GM18520 (cell line): ENCODE data around the gene PRKAG2.
"Not testable (repeated sequence)": the region's sequence is repeated elsewhere in the genome, so short reads cannot be mapped to it uniquely, and the experiment has no call there.

ENCODE experiments used
- ATAC-seq: cut with Tn5 transposase; IDR thresholded peaks from one replicate; pipeline ENCODE4 v1.9.1; 2021; ENCODE audit not compliant: unreplicated experiment

The PRKAG2 gene

DNA sequence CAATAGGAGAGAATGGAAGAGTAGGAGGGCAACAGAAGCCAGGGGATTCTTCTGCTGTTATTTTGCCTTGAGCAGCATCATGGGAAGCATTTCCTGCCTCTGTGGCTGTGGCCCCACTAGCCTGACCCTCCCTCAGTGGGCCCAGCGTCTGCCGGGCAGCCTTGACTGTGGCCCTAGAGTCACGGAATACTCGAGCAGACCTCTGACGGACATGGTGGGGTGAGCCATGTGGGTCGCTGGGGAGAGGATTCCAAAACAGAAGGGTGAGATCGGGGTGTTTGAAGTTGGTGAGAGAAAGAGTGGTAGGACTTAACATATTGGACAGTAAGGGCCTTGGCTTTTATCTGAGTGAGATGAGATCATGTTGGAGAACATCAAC lies 8.3 kb upstream of the PRKAG2 start:
- ATAC-seq = no peak

DNA sequence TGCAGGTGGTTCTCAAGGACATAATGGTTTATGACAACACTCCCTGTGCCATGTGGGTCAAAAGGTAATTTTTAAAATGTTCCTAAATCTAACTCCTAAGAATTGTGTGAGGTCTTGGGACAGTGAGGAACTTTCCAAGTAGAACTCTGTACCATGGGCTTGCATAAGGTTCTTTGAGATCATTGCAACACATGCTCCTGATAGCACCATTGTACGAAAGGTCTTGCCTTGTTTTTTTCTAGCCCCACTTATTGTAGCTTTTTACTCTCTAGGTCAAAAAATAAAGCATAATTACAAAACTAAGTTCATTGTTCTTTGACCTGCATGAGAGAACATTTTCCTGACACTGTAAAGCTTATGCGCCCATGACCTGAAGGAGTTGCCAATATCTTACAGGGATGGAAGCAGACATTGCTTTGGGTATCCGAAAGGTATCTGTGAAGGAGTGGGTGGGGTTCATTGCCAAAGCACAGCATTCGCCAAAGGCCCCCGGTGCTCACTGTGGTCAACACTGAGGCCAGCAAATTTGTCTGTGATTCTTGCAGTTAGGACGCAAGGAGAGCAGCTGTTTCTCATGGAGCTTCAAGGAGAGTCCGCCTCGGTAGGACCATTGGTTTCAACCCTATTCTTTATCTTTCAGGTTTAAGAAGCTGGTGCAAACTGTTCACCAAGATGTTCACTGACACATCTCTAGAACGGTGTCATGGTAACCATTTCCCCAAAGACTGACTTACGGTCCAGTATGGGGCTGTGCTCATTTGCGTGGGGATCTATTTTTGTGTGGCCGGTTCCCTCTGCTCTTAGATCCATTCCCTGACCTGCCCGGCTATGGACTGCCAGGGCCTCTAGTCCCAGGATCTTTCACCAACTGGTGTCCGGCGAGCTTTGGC lies 7.6 kb upstream of the PRKAG2 start:
- peak; percentile 82 for ATAC-seq

DNA sequence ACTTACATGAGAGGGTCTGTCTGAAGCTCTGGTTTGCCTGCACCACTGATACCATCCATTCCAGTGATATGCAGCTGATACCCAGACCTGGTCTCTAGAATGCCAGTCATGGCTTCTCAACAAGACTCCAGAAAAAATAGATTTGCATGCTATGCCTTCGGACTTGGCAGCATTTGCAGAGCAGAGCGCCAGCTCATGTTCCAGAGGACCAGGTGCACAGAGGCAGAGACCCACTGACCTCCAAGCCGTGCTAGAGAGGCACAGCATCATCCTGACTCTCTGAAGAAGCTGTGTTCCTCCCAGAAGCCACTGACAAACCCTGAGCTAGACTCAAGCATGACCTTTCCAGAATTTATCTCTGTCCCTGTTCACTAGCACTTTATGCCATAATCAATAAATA lies 6.9 kb upstream of the PRKAG2 start:
- ATAC-seq = no peak

DNA sequence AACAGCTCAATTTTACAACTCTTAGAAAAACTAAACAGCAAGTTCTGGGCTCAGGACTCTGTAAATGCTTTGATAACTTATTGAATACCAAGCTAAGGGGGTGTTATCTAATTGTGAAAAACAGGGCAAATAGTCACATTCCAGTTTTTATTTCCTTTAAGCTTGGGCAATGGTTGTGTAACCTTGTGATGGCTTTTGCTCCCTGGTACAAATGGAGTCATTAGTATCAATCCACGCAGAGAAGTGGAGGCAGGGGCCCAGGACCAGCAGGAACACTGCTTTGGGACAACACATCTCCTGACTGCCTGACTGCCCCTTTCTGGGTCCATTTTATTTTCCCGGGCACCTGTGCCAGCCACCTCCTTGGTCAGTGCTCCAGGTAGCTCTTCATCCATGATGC lies 5.8 kb upstream of the PRKAG2 start:
- no peak for ATAC-seq

DNA sequence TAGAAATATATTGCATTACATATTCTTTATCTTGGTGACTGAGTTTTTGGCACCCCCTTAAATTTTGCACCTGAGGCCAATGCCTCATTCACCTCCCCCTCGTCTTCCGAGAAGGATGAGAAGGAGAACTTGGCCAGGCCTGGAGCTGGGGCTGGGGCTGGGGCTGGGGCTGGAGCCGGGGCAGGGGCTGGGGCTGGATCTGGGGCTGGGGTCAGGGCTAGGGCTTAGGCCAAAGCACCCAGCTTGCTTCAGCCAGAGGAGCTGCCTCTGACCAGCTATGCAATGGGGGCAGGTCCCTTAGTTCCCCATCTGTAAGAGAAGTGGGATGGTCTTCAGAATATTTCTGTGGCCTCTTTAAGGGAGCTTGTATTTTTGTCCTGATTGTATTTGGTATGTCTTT lies 3.8 kb upstream of the PRKAG2 start:
- no peak for ATAC-seq

DNA sequence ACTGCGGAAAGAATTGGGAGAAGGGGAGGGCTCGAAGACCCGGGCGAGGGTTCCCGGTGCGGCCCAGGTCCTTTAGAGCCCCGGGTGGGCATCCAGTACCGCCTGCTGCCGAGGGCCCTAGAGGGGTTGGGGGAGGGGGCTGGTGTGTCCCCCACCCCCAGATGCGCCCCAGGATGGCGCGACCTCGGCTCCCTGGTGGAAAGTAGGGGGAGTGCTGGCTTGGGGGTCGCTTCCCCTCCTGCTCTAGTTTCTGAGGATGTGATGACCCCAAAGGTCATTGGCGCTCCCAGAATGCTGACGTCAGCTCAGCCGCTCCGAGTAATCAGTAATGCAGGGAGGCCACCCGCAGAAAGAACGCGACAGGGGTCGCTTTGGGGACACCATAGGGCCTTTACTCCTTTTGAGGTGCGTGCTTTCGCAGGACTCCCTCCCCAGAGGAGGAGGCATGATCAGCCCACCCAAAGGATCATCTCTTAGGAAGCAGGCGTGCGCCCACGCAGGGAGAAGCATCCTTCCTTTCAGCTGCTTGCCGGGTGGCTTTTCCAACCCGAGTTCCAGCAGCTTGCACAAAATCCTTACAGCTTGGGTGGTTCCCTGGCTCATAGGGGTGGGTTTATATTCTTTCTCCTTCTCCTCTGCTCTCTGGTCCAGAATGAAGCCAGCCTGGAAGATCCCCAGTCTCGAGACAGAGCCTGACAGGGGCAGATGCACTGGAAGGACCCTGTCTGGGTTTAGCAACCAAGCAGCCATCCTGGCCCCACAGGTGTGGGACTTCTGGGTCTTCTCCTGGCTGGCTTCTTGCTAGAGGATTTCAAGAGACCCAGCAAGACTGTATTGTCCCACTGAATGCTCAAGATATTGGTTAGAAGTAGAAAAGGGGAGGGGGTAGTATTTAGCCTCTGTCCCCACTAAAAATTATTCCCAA lies 1.3 kb upstream of the PRKAG2 start:
- ATAC-seq = no peak

DNA sequence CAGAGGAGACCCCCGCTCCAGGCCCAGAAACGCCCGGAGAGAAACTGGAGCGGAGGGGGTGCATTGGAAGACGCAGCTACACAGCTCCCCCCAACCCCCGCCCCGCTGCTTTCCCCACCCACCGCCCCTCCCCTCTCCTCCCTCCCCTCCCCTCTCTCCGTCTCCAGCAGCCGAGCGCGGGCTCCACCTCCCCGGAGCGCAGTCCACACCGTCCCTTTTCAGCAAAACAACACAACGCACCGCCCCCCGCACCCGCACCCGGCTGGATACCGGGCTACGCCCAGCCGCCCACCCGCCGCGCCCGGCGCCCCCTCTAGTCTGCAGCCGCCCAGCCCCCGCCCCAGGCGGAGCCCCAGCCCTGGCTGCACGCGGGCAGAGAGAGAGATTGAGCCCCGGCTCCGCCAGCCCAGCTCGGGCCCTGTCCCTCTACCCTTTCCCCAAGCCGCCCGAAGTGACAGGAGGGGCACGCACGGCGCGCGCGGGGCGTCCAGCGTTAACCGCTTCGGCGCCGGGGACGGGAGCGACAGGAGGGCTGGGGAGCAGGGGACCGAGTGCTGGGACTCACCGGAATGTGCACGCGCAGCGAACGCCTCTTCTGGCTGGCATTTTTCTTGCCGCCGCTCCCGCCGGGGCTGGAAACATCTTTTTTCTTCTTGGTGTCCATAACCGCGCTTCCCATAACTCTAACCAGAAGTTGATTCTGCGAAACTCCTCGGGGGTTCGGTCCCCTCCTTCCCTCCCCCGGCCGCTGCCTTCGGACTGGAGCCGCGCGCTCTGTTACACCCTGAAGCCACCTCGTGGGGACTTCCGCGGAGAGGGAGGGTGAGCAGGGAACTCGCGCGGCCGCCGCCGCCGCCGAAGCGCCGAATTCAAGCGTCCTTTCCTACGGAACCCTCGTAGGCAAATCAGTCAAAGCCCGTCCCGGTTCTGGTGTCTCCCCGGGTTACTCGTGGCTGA lies 695 bp downstream of the PRKAG2 start:
- ATAC-seq = no peak

DNA sequence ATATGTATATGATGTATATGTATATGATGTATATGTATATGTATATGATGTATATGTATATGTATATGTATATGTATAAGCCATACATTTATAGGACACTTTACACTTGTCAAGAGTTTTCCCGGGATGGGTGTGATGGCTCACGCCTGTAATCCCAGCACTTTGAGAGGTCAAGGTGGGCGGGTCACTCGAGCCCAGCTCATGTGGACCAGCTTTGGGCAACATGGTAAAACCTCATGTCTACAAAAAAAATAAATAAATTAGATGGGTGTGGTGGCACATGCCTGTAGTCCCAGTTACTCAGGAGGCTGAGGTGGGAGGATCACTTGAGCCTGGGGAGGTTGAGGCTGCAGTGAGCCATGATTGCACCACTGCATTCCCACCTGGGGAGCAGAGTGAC lies 2.4 kb downstream of the PRKAG2 start:
- not testable (repeated sequence) for ATAC-seq

DNA sequence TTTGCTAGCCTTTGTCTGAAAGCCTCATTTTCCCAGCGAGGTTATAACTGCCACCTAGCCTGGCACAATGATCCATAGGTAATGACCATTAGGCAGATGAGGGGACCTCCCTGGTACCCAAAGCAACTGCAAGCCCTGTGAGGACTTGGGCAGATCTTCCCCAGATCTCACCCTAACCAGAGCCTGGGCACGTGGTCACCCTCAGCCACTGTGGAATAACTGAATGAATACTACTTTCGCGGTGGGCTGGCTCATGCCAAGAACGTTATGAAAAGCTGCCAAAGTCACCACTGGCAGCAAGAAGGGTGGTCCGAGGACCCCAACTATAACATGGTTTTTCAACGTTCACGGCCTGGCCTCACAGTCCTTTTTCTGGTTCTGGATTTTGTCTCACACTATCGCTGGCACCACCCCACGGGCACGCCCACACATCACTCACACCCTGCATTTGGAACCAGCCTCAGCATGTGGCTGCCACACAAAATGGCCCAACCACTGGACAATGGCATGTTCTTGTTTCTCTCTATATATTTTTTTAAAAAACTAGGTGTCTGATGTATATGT lies 3.4 kb downstream of the PRKAG2 start:
- ATAC-seq = no peak

DNA sequence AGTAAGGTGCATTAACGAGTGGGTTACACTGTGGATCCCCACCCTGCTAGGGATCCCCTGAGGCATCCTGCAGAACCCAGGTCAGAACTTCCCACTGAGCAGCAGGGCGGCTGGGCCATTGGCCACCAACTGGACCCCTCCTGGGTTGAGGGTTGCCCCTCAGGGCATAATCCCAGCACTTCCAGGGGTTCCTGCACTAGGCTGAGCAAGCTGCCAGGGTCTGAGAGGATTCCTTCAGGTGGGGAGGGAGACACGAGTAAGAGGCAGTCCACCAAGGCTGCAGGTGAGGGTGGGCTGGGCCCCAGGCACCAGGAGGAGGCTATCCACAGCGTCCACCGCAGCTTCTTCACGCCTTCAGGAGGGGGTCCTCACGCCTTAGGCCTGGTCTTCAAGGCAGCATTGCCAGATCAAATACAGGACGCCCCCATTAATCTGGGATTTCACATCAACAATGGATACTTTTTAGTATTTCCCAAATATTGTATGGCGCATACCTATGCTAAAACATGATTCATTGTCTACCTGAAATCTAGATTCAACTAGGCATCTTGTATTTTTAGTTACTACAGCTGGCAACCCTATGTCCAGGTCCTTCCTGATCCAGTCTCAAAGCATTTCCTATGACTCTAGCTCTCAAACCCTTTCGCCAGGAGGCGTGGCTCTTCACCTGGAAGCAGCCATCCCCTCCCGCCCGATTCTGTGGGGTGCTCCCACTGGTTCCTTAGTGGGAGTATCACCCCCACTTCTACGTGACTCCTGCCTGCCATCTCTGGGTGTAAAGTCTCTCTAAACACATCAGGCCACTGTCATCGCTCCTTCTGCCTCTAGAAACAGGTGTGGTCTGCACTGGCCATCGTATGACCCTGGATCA lies 4.1 kb downstream of the PRKAG2 start:
- no peak for ATAC-seq

DNA sequence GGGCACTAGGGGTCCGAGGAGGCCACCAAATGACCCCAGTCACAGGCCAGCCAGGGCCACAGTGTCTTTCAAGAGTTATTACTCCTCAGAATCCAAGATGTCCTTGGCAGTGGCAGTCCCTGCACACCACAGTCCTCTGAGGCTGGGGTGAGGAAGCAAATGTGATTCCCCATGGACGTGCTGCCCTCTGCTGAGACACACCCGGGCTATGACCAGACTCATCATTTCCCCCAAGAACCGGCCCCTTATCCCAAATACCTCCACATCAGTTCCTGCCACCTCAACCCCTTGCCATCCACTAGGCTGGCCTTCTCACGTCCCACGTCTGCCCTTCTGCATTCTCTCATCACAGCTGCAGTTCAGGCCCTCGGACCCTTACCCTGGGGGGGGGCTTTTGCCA lies 5.0 kb downstream of the PRKAG2 start:
- no peak for ATAC-seq

DNA sequence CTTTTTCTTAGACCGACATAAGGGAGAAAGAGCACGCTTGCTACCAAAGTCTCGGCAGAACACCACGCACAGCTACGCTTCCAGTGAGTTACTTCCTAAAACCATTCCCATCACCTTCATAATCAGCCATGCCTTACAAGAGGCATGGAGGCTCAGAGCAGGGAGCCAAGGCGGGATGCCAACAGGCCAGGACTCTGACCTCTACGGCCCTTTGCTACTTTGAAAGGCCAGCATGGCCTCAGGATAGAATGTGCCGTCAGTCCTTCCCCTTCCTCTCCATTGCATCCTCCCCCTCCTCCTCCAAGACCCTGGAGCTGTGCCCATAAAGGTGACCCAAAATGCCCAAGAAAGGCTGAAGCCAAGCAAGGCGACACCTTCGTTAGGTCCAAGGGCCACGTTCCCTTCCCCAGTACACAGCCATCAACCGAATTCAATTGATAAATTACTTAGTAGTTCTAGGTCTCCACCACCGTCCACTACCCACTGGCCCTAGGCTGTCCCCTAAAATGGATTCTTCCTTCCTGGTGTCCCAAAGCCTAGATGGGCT lies 5.7 kb downstream of the PRKAG2 start:
- no peak for ATAC-seq

DNA sequence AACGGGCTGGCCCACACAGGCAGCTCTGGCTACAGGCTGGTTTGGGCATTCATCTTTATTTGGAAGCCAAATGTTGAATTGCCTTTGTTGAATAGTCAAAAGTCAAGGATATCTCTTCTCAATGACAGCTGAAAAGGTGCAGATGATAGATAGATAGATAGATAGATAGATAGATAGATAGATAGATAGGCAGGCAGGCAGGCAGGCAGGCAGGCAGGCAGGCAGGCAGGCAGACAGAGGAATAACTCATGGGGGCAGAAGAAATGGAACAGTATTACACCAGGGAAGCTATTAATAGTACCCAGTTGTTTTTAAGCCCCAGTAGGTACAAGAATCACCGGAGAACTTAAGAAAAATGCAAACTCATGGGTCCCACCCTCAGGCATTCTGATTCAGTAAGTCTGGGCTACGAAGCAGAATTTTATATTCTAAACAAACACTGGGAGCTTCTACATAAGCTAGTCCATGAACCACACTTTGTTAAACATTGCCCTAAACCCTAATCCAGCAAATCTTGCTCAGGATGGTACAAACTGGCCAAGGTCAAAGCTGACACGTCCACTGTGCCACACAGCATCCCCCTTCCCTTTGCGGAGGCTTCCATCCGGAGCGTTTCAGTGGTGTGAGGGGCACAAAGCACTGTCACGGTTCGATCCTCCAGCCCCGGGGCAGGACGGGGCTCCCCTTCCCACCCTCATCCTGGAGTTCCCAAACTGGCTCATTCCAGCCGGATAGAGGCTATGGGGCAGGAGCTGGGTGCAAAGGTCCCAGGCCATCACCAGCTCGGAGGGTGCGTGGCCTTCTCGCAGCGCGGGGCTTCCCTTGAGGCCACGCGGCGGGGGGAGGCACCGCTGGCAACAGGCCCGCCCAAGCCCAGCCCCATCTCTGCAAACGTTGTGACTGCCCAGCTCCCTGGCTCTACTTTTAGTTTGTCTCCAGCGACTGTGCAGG lies 6.7 kb downstream of the PRKAG2 start:
- no peak for ATAC-seq

DNA sequence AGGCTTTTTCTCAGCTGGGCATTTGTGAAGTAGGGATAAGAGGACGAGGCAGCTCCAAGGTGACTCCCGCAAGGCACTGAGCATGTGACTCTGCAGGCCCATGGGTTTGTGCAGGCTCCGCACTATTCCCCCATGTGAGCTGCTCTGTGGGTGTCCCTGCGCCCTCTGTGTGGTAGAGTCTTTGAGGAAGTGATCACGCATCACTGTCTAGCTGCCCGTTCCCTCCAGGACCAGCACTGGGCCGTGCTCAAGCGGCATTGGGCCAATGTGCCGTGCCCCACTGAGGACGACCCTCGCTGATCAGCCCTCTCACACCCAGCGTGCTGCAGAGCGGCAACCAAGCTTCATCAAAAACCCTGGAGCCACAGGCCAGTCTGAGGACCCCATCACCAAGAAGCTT lies 7.5 kb downstream of the PRKAG2 start:
- ATAC-seq = no peak

DNA sequence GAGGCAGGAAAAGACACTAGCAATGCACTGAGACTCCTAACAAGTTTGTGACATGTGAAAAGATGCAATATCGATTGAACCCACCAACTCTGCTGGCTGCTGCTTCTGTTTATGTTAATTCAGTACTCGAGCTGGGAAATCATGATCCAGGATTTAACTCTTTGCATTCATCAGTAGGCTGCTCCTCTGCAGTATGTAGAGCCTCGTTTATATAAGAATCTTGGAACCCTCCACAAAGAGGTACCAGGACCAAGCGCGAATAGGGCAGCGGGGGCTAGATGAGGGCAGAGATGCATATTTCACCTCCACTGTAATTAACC lies 7.8 kb downstream of the PRKAG2 start:
- no peak for ATAC-seq

DNA sequence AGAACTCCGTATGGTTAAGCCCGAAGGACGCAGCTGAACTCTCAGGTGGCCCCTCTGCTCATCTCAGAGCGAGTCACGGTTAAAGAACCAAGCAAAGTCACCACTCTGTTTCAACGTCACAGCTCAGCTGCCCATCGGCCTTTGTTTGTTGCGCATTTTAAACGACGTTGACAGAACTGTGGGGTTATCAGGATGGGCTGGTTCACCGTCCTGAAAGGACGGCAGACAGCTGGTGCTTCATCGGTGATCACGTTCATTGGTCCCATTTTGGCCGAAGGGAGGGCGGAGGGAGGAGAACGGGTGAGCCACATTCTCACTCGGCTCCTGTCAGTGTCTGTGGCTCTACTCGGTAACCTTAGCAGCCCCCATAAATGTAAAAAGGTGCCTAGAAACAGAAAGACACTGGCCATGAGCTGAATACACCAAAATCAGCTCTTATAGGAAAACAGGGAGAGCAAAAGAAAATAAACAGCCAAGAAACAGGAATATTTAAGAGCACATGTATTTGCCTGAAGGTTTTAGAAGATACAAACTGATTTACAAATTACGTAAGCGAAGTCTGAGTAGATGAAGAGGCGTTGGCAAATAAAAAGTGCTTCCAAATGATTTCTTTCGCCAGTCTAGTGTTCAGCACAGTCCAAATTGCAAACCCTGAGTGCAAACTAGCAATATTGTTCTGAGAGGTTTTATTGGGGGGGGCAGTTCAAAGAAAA lies 8.4 kb downstream of the PRKAG2 start:
- no peak for ATAC-seq

DNA sequence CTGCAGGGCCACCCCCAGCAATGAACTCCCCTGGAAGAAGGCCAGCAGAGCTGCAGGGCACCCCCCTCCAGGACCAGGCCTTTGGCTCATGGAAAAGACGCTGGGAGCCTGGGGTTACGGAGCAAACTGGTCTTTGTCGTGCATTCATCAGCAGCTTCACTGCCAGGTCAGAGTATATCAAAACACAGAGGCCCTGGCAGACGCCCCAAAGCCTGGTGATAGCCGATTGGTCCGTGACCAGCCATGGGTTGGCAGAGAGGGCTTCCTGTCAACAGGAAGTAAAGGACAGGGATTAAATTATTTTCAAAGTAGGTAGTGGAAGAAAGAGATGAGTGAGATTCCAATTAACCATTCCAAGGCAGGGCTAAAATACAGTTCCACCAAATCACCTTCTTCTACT lies 9.0 kb downstream of the PRKAG2 start:
- no peak for ATAC-seq
